HepG2 (cell line): ENCODE data around the gene PIBF1. TPM values are rescaled to one million over a fixed set of nuclear protein-coding genes. Genes with fewer than 3 reads are reported as not detected.

ENCODE experiments used
- AHR ChIP-seq: IDR thresholded peaks from 2 replicates; pipeline ENCODE4 v1.6.1; 2018; ENCODE audit warnings: missing genetic modification reagents, missing compliant biosample characterization
- ARID4A ChIP-seq: sonication (generic); formaldehyde crosslinking; IDR thresholded peaks from 2 replicates; pipeline ENCODE4 v1.5.0; 2020; ENCODE audit warnings: mild to moderate bottlenecking, missing genetic modification reagents, borderline replicate concordance
- ATM ChIP-seq: fragments of 450-650 bp; IDR thresholded peaks from 2 replicates; pipeline ENCODE4 v1.7.1; 2017; ENCODE audit warnings: mild to moderate bottlenecking, borderline replicate concordance
- DBP ChIP-seq: sonication (generic); formaldehyde crosslinking; IDR thresholded peaks from 2 replicates; pipeline ENCODE4 v1.4.0; 2020; ENCODE audit warnings: missing genetic modification reagents; ENCODE audit errors: not compliant biosample characterization
- HOXD1 ChIP-seq: sonication (generic); formaldehyde crosslinking; IDR thresholded peaks from 2 replicates; pipeline ENCODE4 v1.5.0; 2020; ENCODE audit warnings: missing genetic modification reagents
- IRF1 ChIP-seq: sonication (generic); formaldehyde crosslinking; IDR thresholded peaks from 2 replicates; pipeline ENCODE4 v1.4.0; 2020; ENCODE audit warnings: low read depth, mild to moderate bottlenecking, missing genetic modification reagents
- JUND ChIP-seq: sonication (generic); formaldehyde crosslinking; IDR thresholded peaks from 2 replicates; pipeline ENCODE4 v1.8.0; 2022; ENCODE audit warnings: mild to moderate bottlenecking, missing genetic modification reagents
- KDM6A ChIP-seq: IDR thresholded peaks from 2 replicates; pipeline ENCODE4 v1.6.1; 2016; ENCODE audit warnings: low read depth
- MEIS2 ChIP-seq: sonication (generic); formaldehyde crosslinking; IDR thresholded peaks from 2 replicates; pipeline ENCODE4 v1.9.0; 2021; ENCODE audit warnings: mild to moderate bottlenecking, missing genetic modification reagents
- MXD4 ChIP-seq: IDR thresholded peaks from 2 replicates; pipeline ENCODE4 v1.6.1; 2016; ENCODE audit warnings: mild to moderate bottlenecking, missing biosample characterization, missing genetic modification reagents
- MZF1 ChIP-seq: sonication (generic); formaldehyde crosslinking; IDR thresholded peaks from 2 replicates; pipeline ENCODE4 v1.8.1; 2023; ENCODE audit warnings: mild to moderate bottlenecking, missing genetic modification reagents, borderline replicate concordance
- NCOR1 ChIP-seq: fragments of 200-600 bp; sonication (generic); IDR thresholded peaks from 2 replicates; pipeline ENCODE4 v1.7.0; 2017; ENCODE audit warnings: antibody characterized with exemption, low read length, borderline replicate concordance
- NR2F6 ChIP-seq, 2 experiments: IDR thresholded peaks; 2 replicates each; pipeline ENCODE4 v1.6.1; 2016; ENCODE audit warnings: antibody characterized with exemption in 1 of 2, mild to moderate bottlenecking in 1 of 2
- NRL ChIP-seq: sonication (generic); formaldehyde crosslinking; IDR thresholded peaks from 2 replicates; pipeline ENCODE4 v1.5.0; 2020; ENCODE audit warnings: missing genetic modification reagents, mild to moderate bottlenecking, moderate library complexity, borderline replicate concordance
- RXRA ChIP-seq: sonication (generic); formaldehyde crosslinking; IDR thresholded peaks from 2 replicates; pipeline ENCODE4 v1.5.1; 2020; ENCODE audit warnings: missing genetic modification reagents
- SALL1 ChIP-seq: sonication (generic); formaldehyde crosslinking; IDR thresholded peaks from 2 replicates; pipeline ENCODE4 v1.8.0; 2022; ENCODE audit warnings: mild to moderate bottlenecking, missing genetic modification reagents
- SNAPC4 ChIP-seq: sonication (generic); formaldehyde crosslinking; IDR thresholded peaks from 2 replicates; pipeline ENCODE4 v1.4.0; 2020; ENCODE audit warnings: mild to moderate bottlenecking, missing genetic modification reagents
- ZNF329 ChIP-seq: sonication (generic); formaldehyde crosslinking; IDR thresholded peaks from 2 replicates; pipeline ENCODE4 v1.9.0; 2021; ENCODE audit warnings: low read depth, mild to moderate bottlenecking, missing genetic modification reagents
- ZNF34 ChIP-seq: sonication (generic); formaldehyde crosslinking; IDR thresholded peaks from 2 replicates; pipeline ENCODE4 v1.4.0; 2020; ENCODE audit warnings: mild to moderate bottlenecking, missing genetic modification reagents, borderline replicate concordance
- polyA plus RNA-seq, 8 experiments: library from polyadenylated mRNA; depleted of rRNA in 3 of 8; stranded (reverse) in 7 of 8; unstranded in 1 of 8; fragments of >200 nt; fragmentation: Illumina TruSeq in 4 of 8; extraction: Trizol in 4 of 8; gene quantifications; 2 replicates each; pipeline versions ENCODE4 v1.2.1 to v1.2.3, GENCODE V29; 2011 to 2016; ENCODE audit warnings: low read depth in 4 of 8, missing spikeins in 1 of 8, mixed read lengths in 1 of 8; ENCODE audit not compliant: insufficient read depth in 1 of 8
- total RNA-seq, 5 experiments: library from RNA; depleted of rRNA; stranded (reverse); fragments of >200 nt; fragmentation: Illumina TruSeq; extraction: Trizol; gene quantifications; 2 replicates each; pipeline ENCODE4 v1.2.3, GENCODE V29; 2016; ENCODE audit warnings: low read depth in 1 of 5

Gene PIBF1
- total and polyA plus RNA-seq, 2 of the 13 experiments (the other 11 are each of a cell fraction or from before 2014, with no cell fraction given) = 4.2 to 15.8 TPM

- TF ChIP-seq SNAPC4 (CRISPR knock-in tag) (no peak), AHR (0 out of 2 replicates have a peak, but pooled peaks have one; percentile 15), NRL (no peak), JUND (CRISPR knock-in tag) (no peak), MEIS2 (CRISPR knock-in tag) (peak; percentile 67; the same call in 1 of the 2 replicates), DBP (CRISPR knock-in tag) (peak; percentile 45), ZNF34 (CRISPR knock-in tag) (no peak), ATM (no peak), NR2F6 (IDR thresholded peaks at IDR 0.05) (no peak), NR2F6 (CRISPR knock-in tag; IDR thresholded peaks at IDR 0.05) (0 out of 2 replicates have a peak, but pooled peaks have one; percentile 34), MZF1 (CRISPR knock-in tag) (no peak), ARID4A (peak; percentile 56; the same call in 1 of the 2 replicates), RXRA (CRISPR knock-in tag) (no peak; the same call in 1 of the 2 replicates), MXD4 (CRISPR knock-in tag) (peak; percentile 80; the same call in 1 of the 2 replicates), SALL1 (peak; percentile 74), HOXD1 (CRISPR knock-in tag) (no peak), ZNF329 (CRISPR knock-in tag) (no peak), KDM6A (CRISPR knock-in tag) (no peak), IRF1 (no peak), NCOR1 (no peak)
Observed at GRCh38 chr13:73058736-73059459, 277.0 kb downstream of the PIBF1 start, which contains the start of gene KLF5 (continued).
